NB4 (cell line): ENCODE measurements around the gene TBX3.

Experiments used
- DNase-seq: peaks from one replicate; pipeline ENCODE4 v3.0.0; 2010; ENCODE audit warnings: low read depth
- H3K4me3 ChIP-seq: one replicate; pipeline ENCODE4 v1.5.1; 2011; ENCODE audit warnings: mild to moderate bottlenecking, low read depth, low read length, moderate library complexity
- CTCF ChIP-seq: IDR thresholded peaks from one replicate; pipeline ENCODE4 v1.5.1; 2012; ENCODE audit warnings: low read depth, low read length
- MAX ChIP-seq: IDR thresholded peaks from 2 replicates; pipeline ENCODE4 v1.6.1; 2011; ENCODE audit warnings: low read depth, low read length
- MYC ChIP-seq: IDR thresholded peaks from 2 replicates; pipeline ENCODE4 v1.6.1; 2011; ENCODE audit warnings: low read depth, low read length
- POLR2A ChIP-seq: IDR thresholded peaks from 2 replicates; pipeline ENCODE4 v1.6.1; 2011; ENCODE audit warnings: mild to moderate bottlenecking; ENCODE audit not compliant: insufficient read length; ENCODE audit errors: extremely low read depth

Gene TBX3

DNA sequence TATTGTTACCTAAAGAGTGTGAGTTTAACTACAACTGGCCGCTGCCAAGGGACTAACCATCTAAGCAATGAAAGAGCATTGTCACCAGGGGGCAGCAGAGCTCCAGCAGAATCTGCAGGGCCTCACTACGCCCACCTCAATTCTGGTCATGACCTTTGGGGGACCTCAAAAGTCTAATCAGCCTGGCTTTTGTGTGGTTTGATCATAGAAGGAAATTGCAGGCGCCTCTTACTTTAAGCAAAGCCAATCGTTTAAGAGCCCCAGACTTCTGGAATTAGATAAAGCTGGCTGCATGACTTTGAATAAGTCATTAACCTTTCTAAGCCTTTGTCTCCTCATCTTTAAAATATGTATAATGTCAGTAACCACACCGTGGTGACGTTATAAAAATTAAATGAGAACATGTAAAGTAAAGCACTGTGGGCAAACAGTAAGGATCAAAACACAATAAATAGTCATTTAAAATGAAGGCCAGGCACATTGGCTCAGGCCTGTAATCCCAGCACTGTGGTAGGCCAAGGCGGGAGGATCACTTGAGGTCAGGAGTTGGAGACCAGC lies 58.6 kb downstream of the TBX3 start:
- peak; percentile 66 for DNase-seq

GRCh38 chr12:114623737-114624136 lies 60.2 kb downstream of the TBX3 start:
- no peak for DNase-seq
- TF ChIP-seq MYC (no peak), POLR2A (no peak), MAX (no peak), CTCF (no peak)
- no peak overlapping the region for H3K4me3 ChIP-seq

More for the DNA sequence above, 58.6 kb downstream of the TBX3 start:
- TF ChIP-seq CTCF (peak; percentile 90), MYC (no peak)
- no peak overlapping the region for H3K4me3 ChIP-seq
